Epidermal melanocyte (primary cell): ENCODE data around the gene ALDH1B1.
A peak's percentile ranks its signal among the peaks of the same experiment; 100 is the strongest.
"Not testable (repeated sequence)": the region's sequence is repeated elsewhere in the genome, so short reads cannot be mapped to it uniquely, and the experiment has no call there.

ENCODE experiments used
- DNase-seq: peaks from one replicate; pipeline ENCODE4 v3.0.0; 2011; ENCODE audit warnings: low spot score; ENCODE audit not compliant: insufficient read length

The ALDH1B1 gene

GRCh38 chr9:38386319-38386895 is 6.1 kb upstream of the ALDH1B1 start:
- DNase-seq, result peak; percentile 51

DNA sequence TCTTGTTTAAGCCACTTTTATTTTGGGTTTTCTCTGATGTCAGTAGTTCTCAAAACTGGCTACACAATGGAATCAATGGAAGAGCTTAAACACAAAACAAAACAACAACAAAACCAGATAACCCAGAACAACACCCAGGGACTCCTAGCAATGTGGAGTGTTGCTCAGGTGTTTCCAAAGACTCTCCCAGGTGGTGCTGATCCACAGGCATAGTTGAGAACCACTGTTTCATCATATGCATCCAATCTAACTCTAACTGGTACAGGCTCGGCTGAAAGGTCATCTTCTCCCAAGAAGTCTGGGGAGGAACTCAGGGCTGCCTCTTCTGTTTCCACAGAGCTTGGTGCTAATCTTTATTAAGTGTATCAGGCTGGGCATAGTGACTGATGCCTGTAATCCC is 5.4 kb upstream of the ALDH1B1 start:
- no peak for DNase-seq

DNA sequence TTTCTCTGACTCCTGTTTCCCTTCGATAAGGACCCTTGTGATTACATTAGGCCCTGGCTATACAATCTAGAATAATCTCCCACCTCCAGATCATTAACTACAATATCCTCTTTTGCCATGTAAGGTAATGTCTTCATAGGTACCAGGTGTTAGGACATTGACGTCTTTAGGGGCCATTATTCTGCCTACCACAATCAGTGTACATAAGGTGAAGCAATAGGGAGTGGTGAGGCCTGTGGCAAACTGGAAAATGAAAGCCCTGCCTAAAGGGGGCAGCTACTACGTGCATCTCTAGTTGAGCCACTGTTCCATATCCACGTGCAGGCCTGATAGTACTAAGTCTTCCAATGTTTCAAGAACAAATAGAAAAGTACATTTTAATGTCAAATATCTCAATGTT is 4.8 kb upstream of the ALDH1B1 start:
- DNase-seq, result no peak

DNA sequence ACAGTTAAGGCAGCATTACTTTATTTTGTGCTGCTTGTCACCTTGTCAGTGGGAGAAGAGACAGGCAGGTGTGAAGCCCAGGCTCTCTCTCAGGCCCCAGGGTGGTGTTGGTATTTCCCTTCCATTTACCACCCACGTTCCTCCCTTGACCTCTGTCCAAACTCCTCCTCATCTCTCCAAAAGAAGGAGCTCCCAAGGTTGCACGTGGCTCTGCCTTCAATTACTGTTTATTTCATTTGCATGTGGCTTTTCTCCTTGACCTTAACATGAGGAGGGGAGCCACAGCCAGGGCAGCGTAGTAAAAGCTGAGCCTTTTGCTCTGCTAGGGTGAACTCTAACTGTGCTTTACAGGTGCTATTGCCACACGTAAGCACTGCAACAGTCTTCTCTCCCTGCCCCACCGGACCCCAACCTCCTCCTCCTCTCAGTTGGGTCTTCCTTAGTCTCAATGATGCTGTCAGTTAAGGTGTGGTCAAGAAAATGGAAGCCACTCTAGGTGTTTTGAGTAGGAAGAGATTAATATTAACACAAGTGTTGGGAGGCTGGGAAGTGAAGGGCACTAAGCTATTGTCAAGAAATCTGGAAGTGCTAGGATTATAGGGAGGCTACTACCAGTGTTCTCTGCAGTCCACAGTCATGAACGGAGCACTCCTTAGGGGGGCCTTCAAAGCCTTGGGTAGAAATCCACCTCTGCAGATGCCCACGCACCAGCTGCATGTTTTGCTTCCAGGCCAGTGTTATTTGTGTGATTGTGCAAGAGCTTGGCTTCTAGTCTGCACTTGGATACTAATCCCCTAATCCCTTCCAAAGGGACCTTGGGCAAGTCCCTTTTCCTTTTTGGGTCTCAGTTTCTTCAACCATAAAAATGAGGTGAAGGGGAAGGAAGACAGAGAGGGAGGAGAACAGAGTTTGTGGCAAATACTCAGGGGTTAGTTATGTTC is 3.9 kb upstream of the ALDH1B1 start:
- no peak for DNase-seq

DNA sequence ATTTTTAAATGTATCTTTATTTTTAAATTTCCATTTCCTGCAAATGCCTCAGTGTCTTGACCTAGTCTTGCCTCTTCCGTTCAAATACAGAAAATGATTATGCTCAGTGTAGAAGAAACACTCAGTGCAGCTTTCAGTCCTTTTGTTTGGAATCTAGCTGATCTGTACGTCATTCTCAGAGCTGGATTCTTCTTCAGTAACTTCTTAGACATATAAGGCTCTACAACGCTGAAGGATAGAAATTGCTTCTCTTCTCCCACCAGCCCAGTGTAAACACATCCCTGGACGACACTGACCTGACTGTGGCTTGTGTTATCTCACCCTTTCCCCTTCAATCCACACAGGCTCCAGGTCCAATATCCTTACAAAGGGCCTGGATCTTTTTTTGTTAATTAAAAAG is 3.2 kb upstream of the ALDH1B1 start:
- no peak for DNase-seq

DNA sequence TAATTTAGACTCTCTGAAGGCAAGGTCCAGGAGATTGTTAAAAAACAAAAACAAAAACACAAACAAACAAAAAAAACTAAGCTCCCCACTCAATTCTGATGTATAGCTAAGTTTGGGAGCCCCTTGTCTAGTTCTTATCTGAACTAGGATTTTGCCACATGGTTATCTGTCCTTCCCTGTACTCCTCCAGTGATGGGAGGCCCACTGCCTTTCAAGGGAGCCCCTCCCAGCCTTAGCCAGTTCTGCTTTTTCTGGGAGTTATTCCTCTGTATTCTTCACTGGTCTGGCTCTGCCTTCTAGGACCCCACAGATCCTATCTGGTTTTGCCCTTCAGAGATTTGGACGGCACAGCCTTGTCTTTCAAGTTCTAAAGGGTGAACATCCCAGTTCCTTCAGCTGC is 2.1 kb upstream of the ALDH1B1 start:
- no peak for DNase-seq

DNA sequence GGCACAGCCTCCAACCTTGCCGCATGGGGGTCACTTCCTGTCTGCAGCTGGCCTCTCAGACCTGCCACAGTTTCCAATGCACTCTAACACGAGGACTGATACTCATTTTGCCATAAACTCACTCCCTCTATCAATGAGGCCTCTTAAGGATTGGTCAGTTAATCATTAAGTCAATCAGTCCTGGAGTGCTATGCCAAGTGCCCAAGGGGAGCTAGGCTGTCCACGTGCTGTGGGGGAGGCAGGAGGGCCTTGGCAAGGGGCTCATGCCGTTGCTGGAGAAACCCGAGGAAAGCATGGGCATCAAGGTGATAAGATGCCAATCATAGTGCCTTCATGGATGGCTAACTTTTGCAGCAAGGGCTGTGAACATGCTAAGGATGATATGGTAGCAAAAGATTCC is 1.7 kb upstream of the ALDH1B1 start:
- no peak for DNase-seq

DNA sequence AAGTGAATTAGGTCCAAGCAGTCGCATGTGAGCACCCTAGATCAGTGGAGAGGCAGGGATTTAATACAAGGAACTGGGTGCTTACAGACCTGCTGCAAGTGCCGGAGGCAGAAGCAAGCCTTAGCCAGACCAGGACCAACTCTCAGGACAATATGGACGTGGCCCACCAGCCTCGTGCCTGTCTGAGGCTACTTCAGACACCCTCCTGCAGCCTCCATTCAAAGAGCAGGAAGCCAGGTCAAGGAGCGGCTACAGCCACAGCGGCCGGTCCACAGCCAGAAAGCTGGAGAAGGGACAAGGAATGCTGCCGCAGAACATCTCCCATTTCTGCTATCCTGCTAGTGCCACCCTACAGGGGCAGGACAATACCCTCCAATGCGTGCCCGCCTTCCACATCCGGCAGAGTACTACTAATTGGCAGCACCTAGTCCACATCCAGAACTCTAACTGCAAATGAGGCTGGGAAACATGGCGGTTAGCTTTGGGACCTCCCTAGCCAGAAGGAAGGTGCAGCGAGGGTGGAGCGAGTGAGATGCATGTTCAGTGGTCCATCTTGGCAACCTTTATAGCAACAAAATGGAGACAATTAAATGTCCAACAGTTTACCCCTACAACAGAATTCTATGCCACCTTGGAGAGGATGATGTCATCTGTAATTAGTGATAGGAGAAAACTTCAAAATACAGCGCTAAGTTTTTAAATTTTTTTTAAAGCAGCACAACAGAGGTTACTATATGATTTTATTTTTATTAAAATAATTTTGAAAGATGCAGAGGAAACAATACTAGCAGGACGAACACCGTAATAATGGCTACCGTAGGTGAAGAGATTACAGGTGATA is 1.0 kb upstream of the ALDH1B1 start:
- no peak for DNase-seq

DNA sequence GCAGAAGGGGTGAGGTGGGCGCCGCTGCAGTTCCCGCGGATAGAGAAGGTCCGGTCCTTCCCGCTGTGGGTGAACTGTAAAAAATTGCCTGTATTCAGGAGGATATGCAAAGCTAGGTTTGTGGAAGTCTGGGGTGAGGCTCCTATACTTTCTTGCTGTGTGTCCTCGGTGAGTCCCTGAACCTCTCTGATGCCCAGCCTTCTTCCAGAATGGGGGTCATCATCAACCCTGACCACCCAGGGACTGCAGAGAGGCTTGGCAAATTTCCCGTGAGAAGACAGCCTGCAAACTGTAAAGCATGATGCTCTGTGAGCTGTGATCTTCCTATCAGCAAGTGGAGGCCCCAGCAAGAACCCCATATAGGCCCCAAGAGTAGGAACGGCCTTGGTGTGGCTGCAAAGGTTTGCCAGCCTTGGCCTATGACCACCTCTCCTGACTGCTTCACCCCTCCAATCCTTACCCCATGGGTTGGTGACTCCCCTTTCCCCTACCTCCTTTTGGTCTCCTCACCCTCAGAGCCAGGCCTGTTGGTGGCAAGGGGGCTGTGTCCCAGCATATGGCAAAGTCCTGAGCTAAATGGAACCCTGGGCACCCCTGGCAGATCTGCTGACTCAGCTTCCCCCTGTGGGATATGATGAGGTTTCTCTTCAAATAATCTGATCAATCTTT is 760 bp downstream of the ALDH1B1 start:
- no peak for DNase-seq

DNA sequence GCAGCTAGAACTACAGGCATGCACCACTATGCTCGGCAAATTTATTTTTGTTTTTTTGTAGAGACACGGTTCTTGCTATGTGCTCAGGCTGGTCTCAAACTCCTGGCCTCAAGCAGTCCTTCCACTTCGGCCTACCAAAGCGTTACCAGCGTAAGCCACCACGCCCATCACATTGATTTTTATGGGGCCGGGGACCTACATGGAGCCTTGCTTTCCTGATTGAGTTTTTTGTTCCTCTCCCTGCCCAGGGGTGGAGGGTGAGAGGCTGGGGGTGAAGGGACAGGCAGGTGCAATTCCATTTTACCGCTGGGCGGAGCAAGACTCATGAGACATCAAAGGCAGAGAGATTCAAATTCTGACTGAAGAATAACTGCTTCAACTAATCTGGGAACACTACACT is 1.9 kb downstream of the ALDH1B1 start:
- no peak for DNase-seq

DNA sequence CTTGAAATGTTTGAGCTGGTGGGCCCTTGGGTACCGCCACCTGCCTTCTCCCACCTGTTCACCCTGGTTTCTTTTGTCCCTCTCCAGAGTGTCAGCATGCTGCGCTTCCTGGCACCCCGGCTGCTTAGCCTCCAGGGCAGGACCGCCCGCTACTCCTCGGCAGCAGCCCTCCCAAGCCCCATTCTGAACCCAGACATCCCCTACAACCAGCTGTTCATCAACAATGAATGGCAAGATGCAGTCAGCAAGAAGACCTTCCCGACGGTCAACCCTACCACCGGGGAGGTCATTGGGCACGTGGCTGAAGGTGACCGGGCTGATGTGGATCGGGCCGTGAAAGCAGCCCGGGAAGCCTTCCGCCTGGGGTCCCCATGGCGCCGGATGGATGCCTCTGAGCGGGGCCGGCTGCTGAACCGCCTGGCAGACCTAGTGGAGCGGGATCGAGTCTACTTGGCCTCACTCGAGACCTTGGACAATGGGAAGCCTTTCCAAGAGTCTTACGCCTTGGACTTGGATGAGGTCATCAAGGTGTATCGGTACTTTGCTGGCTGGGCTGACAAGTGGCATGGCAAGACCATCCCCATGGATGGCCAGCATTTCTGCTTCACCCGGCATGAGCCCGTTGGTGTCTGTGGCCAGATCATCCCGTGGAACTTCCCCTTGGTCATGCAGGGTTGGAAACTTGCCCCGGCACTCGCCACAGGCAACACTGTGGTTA is 3.3 kb downstream of the ALDH1B1 start:
- no peak for DNase-seq

DNA sequence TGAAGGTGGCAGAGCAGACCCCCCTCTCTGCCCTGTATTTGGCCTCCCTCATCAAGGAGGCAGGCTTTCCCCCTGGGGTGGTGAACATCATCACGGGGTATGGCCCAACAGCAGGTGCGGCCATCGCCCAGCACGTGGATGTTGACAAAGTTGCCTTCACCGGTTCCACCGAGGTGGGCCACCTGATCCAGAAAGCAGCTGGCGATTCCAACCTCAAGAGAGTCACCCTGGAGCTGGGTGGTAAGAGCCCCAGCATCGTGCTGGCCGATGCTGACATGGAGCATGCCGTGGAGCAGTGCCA is 3.8 kb downstream of the ALDH1B1 start:
- no peak for DNase-seq

GRCh38 chr9:38399191-38399590 is 6.7 kb downstream of the ALDH1B1 start:
- DNase-seq, result not testable (repeated sequence)

DNA sequence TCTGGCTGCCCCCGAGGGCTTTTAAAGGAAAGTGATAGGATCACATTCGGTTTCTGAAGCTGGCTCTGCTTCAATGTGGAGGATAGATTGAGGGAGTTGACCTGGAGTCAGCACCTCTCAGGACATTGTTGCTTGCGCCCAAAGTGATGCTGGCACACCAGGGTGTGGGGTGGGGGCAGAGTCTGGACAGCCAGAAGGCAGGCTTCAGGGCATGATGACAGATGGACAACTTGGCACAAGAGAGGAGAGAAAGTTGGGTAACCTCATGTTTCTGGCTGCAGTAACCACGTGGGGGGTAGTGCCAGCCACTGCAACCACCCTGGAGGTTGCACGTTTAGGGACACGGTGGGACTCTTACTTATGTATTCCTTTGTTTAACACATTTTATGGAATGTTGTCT is 9.5 kb downstream of the ALDH1B1 start:
- DNase-seq, result no peak

- no peak for DNase-seq
Observed at GRCh38 chr9:38404314-38404713, 11.8 kb downstream of the ALDH1B1 start.

GRCh38 chr9:38405785-38406184 is 13.3 kb downstream of the ALDH1B1 start:
- no peak for DNase-seq

- no peak for DNase-seq
Observed at GRCh38 chr9:38406476-38407186, 14.1 kb downstream of the ALDH1B1 start.

- DNase-seq, result no peak
Observed at GRCh38 chr9:38408719-38409118, 16.2 kb downstream of the ALDH1B1 start.

GRCh38 chr9:38412751-38413150 is 20.2 kb downstream of the ALDH1B1 start:
- no peak for DNase-seq

DNA sequence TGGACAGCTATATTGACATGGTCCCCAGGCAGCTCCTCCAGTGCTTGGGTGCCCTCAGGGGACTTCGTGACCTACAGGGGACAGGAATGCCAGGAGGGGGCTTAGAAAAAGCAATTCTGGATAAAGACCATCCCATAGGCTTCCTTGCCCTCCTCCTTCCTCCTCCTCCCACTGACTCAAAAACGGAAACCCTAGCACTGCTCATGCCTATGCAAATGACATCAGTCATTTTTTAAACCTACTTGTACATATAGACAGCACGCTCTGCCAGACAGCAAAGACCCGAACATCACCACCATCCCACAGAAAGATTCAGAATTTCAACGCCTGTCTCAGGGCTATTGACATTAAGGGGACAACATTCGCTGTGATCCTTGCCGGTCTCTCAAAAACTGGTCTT is 20.8 kb downstream of the ALDH1B1 start:
- no peak for DNase-seq
